ENCODE results near the gene AHSG. TPM values are rescaled to one million over a fixed set of nuclear protein-coding genes. Genes with fewer than 3 reads are reported as not detected.

Gene AHSG
- total and polyA plus RNA-seq, 2 donors (not counting 1 experiment from before 2014, with no cell fraction given): not detected

- ChIA-PET POLR2A (interaction anchor here (0.9 kb wide), 1 partner anchor 120 kb away, joined by 3 read pairs; the partner anchor contains the start of gene EIF4A2), CTCF (no interaction called here)
- intact Hi-C loops (cut with micrococcal nuclease): no loop called here
- Histone ChIP-seq H3K4me2 (replicated peaks; ENCODE audit: low read depth, low read length, poor library complexity, severe bottlenecking) (no peak overlapping the region), H3K27ac (ENCODE audit: low read length in 2 of 2) (no peak overlapping the region), H3K36me3 (replicated peaks in 1 of 2; ENCODE audit: control extremely low read depth in 1 of 2, control insufficient read depth in 1 of 2, extremely low read depth in 1 of 2, insufficient read depth in 2 of 2, low read length in 1 of 2) (no peaks in the 10 kb centered on the region), H3K27me3 (replicated peaks in 1 of 4; ENCODE audit: control extremely low read depth in 1 of 4, control insufficient read depth in 3 of 4, insufficient read depth in 4 of 4, low read length in 3 of 4) (peaks cover 0 to 2% (median 0%) of the 10 kb centered on the region in 4 experiments), H3K4me3 (ENCODE audit: control extremely low read depth in 1 of 5, extremely low read depth in 1 of 5, insufficient read depth in 1 of 5, low read depth in 2 of 5, low read length in 4 of 5) (no peak overlapping the region), H3K9me3 (ENCODE audit: control extremely low read depth in 1 of 3, control insufficient read depth in 2 of 3, insufficient read depth in 1 of 3, low read length in 2 of 3) (no peaks in the 10 kb centered on the region), H3K79me2 (ENCODE audit: control insufficient read depth, insufficient read depth, low read length) (no peaks in the 10 kb centered on the region), H2AFZ (ENCODE audit: insufficient read depth, low read depth, low read length, poor library complexity, severe bottlenecking) (no peak overlapping the region), H3K9ac (ENCODE audit: low read length) (no peak overlapping the region), H4K20me1 (ENCODE audit: control insufficient read depth, insufficient read depth, low read length, poor library complexity, severe bottlenecking) (no peaks in the 10 kb centered on the region), H3K4me1 (ENCODE audit: control insufficient read depth in 2 of 2, insufficient read depth in 2 of 2, low read length in 2 of 2) (no peaks in the 10 kb centered on the region)
- no peaks in the 10 kb centered on the region for H3K9me3 Mint-ChIP-seq (ENCODE audit: insufficient read depth)
- peaks cover 20% of the 10 kb centered on the region for H3K27me3 Mint-ChIP-seq
- DNase-seq: no peak
- no peak overlapping the region for H3K27ac Mint-ChIP-seq
- TF ChIP-seq CTCF (IDR thresholded peaks at IDR 0.05) (no peak), EZH2 (IDR thresholded peaks at IDR 0.05; ENCODE audit: borderline replicate concordance, insufficient read depth, low read depth, low read length, poor library complexity, severe bottlenecking) (no peak)
- H3K4me3 Mint-ChIP-seq: no peak overlapping the region
- ATAC-seq (ENCODE audit: low read depth): no peak
- WGBS (ENCODE audit: insufficient coverage): 64% methylated on average over 7 of the region's 7 CpGs
- H3K4me1 Mint-ChIP-seq: no peaks in the 10 kb centered on the region
These were observed 50.7 kb downstream of the AHSG start for GRCh38 chr3:186663361-186664118.

- intact Hi-C loops (cut with micrococcal nuclease): no loop called here
- H3K4me1 Mint-ChIP-seq: no peaks in the 10 kb centered on the region
- Histone ChIP-seq H3K4me3 (ENCODE audit: control extremely low read depth in 1 of 5, extremely low read depth in 1 of 5, insufficient read depth in 1 of 5, low read depth in 2 of 5, low read length in 4 of 5) (no peak overlapping the region), H3K79me2 (ENCODE audit: control insufficient read depth, insufficient read depth, low read length) (no peaks in the 10 kb centered on the region), H3K4me2 (replicated peaks; ENCODE audit: low read depth, low read length, poor library complexity, severe bottlenecking) (no peak overlapping the region), H3K4me1 (ENCODE audit: control insufficient read depth in 2 of 2, insufficient read depth in 2 of 2, low read length in 2 of 2) (no peaks in the 10 kb centered on the region), H2AFZ (ENCODE audit: insufficient read depth, low read depth, low read length, poor library complexity, severe bottlenecking) (no peak overlapping the region), H3K9me3 (ENCODE audit: control extremely low read depth in 1 of 3, control insufficient read depth in 2 of 3, insufficient read depth in 1 of 3, low read length in 2 of 3) (no peaks in the 10 kb centered on the region), H3K36me3 (replicated peaks in 1 of 2; ENCODE audit: control extremely low read depth in 1 of 2, control insufficient read depth in 1 of 2, extremely low read depth in 1 of 2, insufficient read depth in 2 of 2, low read length in 1 of 2) (no peaks in the 10 kb centered on the region), H3K9ac (ENCODE audit: low read length) (no peak overlapping the region), H4K20me1 (ENCODE audit: control insufficient read depth, insufficient read depth, low read length, poor library complexity, severe bottlenecking) (no peaks in the 10 kb centered on the region), H3K27ac (ENCODE audit: low read length in 2 of 2) (no peak overlapping the region), H3K27me3 (replicated peaks in 1 of 4; ENCODE audit: control extremely low read depth in 1 of 4, control insufficient read depth in 3 of 4, insufficient read depth in 4 of 4, low read length in 3 of 4) (peaks cover 0 to 2% (median 0%) of the 10 kb centered on the region in 4 experiments)
- ChIA-PET POLR2A (interaction anchor here (0.9 kb wide), 1 partner anchor 120 kb away, joined by 3 read pairs; the partner anchor contains the start of gene EIF4A2), CTCF (no interaction called here)
- H3K4me3 Mint-ChIP-seq: no peak overlapping the region
- DNase-seq: no peak
- no peaks in the 10 kb centered on the region for H3K9me3 Mint-ChIP-seq (ENCODE audit: insufficient read depth)
- peaks cover 20% of the 10 kb centered on the region for H3K27me3 Mint-ChIP-seq
- no peak overlapping the region for H3K27ac Mint-ChIP-seq
- TF ChIP-seq EZH2 (IDR thresholded peaks at IDR 0.05; ENCODE audit: borderline replicate concordance, insufficient read depth, low read depth, low read length, poor library complexity, severe bottlenecking) (no peak), CTCF (IDR thresholded peaks at IDR 0.05) (no peak)
- no peak for ATAC-seq (ENCODE audit: low read depth)
These were observed 51.2 kb downstream of the AHSG start for GRCh38 chr3:186664119-186664495.

Data from B cell (primary cell).